Measurements from ENCODE around the gene GNPDA1.

GNPDA1 gene

DNA sequence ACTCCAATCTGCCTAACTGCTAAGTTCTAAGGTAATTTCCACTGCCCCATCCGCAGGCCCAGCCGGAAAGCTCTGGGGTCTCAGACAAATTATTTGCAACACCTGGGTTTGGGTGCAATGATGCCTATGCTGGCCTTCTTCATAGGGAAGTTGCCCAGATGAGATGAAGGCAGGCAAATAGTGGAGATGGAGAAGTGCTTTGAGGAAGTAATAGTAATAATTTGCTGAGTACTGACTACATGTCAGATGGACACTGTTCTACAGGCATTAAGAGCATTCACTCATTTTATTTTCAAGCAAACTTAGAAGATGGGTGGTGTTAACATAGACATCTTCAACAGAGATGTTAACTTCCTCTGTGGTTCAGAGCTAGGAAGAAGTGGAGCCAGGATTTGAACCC is 58.6 kb downstream of the GNPDA1 start:
- no peak for DNase-seq (ENCODE audit: low spot score)

DNA sequence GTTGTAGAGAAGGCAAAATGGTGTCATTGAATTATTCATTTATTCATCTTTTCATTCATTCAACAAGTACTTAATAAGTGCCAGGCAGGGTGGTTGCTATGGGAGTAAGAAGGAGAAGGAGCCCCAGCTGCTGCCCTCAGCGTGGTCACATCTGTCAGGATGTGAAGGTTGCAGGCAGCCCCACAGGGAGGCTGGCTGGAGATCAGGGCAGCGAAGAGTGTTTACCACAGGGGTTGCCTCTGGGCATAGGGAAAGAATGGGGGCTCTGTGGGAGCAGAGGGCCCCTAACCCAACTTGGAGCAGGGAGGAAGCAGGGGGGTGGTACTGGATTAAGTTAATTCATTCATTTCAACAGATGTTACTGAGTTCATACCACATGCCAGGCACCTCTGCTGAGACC is 60.8 kb downstream of the GNPDA1 start:
- no peak for DNase-seq (ENCODE audit: low spot score)

DNA sequence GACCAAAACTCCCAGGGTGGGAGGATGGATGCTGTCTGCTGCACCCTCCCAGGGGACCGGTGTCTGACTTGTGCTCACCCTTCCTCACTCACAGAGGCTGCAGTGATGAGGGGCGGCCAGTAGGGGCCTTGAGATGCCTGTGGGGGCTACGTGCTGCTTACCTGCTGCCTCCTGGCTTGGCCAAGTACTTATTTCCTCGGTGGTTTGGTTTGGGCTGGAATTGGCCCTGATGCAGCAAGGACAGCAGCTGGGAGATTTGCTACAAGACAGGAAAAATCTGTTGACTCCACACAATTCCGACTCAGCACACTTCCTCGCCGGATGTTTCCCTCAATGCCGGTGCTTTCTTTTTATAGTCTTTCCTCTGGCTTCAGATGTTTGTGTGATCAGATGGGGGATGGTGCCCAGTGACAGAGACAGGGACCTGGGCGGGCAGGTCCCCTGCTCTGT is 61.5 kb downstream of the GNPDA1 start:
- no peak for DNase-seq (ENCODE audit: low spot score)
